ENCODE results near the gene ZFAND3.

Gene ZFAND3

GRCh38 chr6:38133932-38134703 is 314.6 kb downstream of the ZFAND3 start:
- no peak for DNase-seq (ENCODE audit: extremely low read depth, low read depth)
- TF ChIP-seq CTCF (IDR thresholded peaks at IDR 0.05; ENCODE audit: low read depth, low read length) = no peak

GRCh38 chr6:38134704-38135088 is 315.2 kb downstream of the ZFAND3 start:
- DNase-seq (ENCODE audit: extremely low read depth, low read depth) = no peak
- TF ChIP-seq CTCF (IDR thresholded peaks at IDR 0.05; ENCODE audit: low read depth, low read length) = no peak

GRCh38 chr6:38136547-38136946 is 317.0 kb downstream of the ZFAND3 start:
- TF ChIP-seq CTCF (IDR thresholded peaks at IDR 0.05; ENCODE audit: low read depth, low read length) = no peak
- no peak for DNase-seq (ENCODE audit: extremely low read depth, low read depth)

- no peak for DNase-seq (ENCODE audit: extremely low read depth, low read depth)
- no peak for TF ChIP-seq CTCF (IDR thresholded peaks at IDR 0.05; ENCODE audit: low read depth, low read length)
Observed at GRCh38 chr6:38137608-38138265, 318.2 kb downstream of the ZFAND3 start.

- TF ChIP-seq CTCF (IDR thresholded peaks at IDR 0.05; ENCODE audit: low read depth, low read length) = no peak
- DNase-seq (ENCODE audit: extremely low read depth, low read depth) = no peak
Observed at GRCh38 chr6:38138374-38138773, 318.8 kb downstream of the ZFAND3 start.

GRCh38 chr6:38141085-38141484 is 321.6 kb downstream of the ZFAND3 start:
- TF ChIP-seq CTCF (IDR thresholded peaks at IDR 0.05; ENCODE audit: low read depth, low read length) = no peak
- DNase-seq (ENCODE audit: extremely low read depth, low read depth) = no peak

GRCh38 chr6:38141716-38142115 is 322.2 kb downstream of the ZFAND3 start:
- TF ChIP-seq CTCF (IDR thresholded peaks at IDR 0.05; ENCODE audit: low read depth, low read length) = no peak
- DNase-seq (ENCODE audit: extremely low read depth, low read depth) = no peak

Measured in AG09319 (cell line).